HepG2 (cell line): ENCODE data around the gene OSGIN1. TPM values are rescaled to one million over a fixed set of nuclear protein-coding genes. Genes with fewer than 3 reads are reported as not detected.
A peak's percentile ranks its signal among the peaks of the same experiment; 100 is the strongest.

Experiments
- ETV5 ChIP-seq: IDR thresholded peaks from 2 replicates; pipeline ENCODE4 v1.6.1; 2018; ENCODE audit warnings: missing biosample characterization, missing genetic modification reagents, inconsistent platforms, borderline replicate concordance
- HNRNPL ChIP-seq: fragments of 200-400 bp; formaldehyde crosslinking; IDR thresholded peaks from 2 replicates; pipeline ENCODE4 v1.6.1; 2017; ENCODE audit warnings: mild to moderate bottlenecking, low read depth, low read length
- TAF1 ChIP-seq: sonication (generic); formaldehyde crosslinking; IDR thresholded peaks from 2 replicates; pipeline ENCODE4 v1.4.0; 2020; ENCODE audit warnings: missing genetic modification reagents
- ZMYM3 ChIP-seq: sonication (generic); formaldehyde crosslinking; IDR thresholded peaks from 2 replicates; pipeline ENCODE4 v1.5.1; 2020; ENCODE audit warnings: mild to moderate bottlenecking, missing genetic modification reagents
- ZNF567 ChIP-seq: sonication (generic); formaldehyde crosslinking; IDR thresholded peaks from 2 replicates; pipeline ENCODE4 v1.8.1; 2023; ENCODE audit warnings: mild to moderate bottlenecking, missing genetic modification reagents, borderline replicate concordance
- polyA plus RNA-seq, 8 experiments: library from polyadenylated mRNA; depleted of rRNA in 3 of 8; stranded (reverse) in 7 of 8; unstranded in 1 of 8; fragments of >200 nt; fragmentation: Illumina TruSeq in 4 of 8; extraction: Trizol in 4 of 8; gene quantifications; 2 replicates each; pipeline versions ENCODE4 v1.2.1 to v1.2.3, GENCODE V29; 2011 to 2016; ENCODE audit warnings: low read depth in 4 of 8, missing spikeins in 1 of 8, mixed read lengths in 1 of 8; ENCODE audit not compliant: insufficient read depth in 1 of 8
- total RNA-seq, 5 experiments: library from RNA; depleted of rRNA; stranded (reverse); fragments of >200 nt; fragmentation: Illumina TruSeq; extraction: Trizol; gene quantifications; 2 replicates each; pipeline ENCODE4 v1.2.3, GENCODE V29; 2016; ENCODE audit warnings: low read depth in 1 of 5
- TF ChIP-seq, protein P1 (sequence below): sonication (generic); formaldehyde crosslinking; conservative IDR thresholded peaks from 2 replicates; pipeline ENCODE4 v1.4.0; 2020; ENCODE audit warnings: missing genetic modification reagents
- TF ChIP-seq, protein P2 (sequence below): sonication (generic); formaldehyde crosslinking; IDR thresholded peaks from 2 replicates; pipeline ENCODE4 v1.5.0; 2020; ENCODE audit warnings: mild to moderate bottlenecking, missing genetic modification reagents, moderate library complexity
- TF ChIP-seq, protein P3 (sequence below): sonication (generic); formaldehyde crosslinking; IDR thresholded peaks from 2 replicates; pipeline ENCODE4 v1.4.0; 2020; ENCODE audit warnings: mild to moderate bottlenecking, missing genetic modification reagents, borderline replicate concordance
- TF ChIP-seq, protein P4 (sequence below): sonication (generic); formaldehyde crosslinking; IDR thresholded peaks from 2 replicates; pipeline ENCODE4 v1.4.0; 2020; ENCODE audit warnings: missing genetic modification reagents, low read depth, mild to moderate bottlenecking, borderline replicate concordance

Gene OSGIN1
- total and polyA plus RNA-seq, 2 of the 13 experiments (the other 11 are each of a cell fraction or from before 2014, with no cell fraction given), result 20.5 to 27.1 TPM

DNA sequence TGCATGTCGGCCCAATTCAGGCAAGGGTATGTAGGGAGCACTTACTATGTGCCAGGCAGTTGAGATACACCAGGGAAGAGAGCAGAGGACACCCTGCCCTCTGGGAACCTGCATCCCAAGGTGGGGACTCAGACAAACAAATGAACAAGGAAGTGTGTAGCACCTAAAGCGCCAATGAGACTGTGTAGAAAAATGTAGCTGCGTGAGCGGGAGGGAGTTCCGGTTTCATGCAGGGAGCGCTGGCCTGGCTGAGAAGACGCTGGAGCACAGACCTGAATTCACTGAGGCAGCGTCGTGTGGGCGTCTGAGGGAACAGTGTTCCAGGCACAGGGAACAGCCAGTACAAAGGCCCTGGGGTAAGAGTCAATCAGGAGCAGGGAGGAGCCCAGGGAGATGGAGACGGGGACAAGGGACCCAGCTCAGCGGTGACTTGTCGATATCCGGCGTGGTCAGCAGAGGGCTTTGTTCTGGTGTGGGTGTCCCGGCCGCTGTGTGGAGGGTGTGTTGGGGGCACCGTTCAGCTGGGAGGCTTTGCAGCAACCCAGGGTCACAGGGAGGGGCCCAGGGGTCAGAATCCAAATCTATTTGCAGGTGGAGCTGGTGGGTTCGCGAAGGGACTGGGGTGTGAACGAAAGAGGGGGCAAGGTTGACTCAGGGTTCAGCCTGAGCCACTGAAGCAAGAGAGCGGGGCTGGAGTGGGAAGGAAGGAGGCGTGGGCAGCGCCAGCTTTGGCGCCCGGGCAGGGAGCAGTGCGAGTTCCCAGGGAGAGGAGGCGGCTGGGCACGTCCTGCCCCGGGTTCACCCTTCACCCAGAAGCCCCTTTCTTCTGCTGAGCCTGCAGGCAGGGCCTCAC lies 17.8 kb upstream of the OSGIN1 start (continued):
- TF ChIP-seq ETV5 (CRISPR knock-in tag) (no peak), TAF1 (CRISPR knock-in tag) (no peak), HNRNPL (peak; percentile 57; the same call in 1 of the 2 replicates), ZMYM3 (peak; percentile 78), ZNF567 (CRISPR knock-in tag) (no peak)
- TF ChIP-seq, protein P1, sequence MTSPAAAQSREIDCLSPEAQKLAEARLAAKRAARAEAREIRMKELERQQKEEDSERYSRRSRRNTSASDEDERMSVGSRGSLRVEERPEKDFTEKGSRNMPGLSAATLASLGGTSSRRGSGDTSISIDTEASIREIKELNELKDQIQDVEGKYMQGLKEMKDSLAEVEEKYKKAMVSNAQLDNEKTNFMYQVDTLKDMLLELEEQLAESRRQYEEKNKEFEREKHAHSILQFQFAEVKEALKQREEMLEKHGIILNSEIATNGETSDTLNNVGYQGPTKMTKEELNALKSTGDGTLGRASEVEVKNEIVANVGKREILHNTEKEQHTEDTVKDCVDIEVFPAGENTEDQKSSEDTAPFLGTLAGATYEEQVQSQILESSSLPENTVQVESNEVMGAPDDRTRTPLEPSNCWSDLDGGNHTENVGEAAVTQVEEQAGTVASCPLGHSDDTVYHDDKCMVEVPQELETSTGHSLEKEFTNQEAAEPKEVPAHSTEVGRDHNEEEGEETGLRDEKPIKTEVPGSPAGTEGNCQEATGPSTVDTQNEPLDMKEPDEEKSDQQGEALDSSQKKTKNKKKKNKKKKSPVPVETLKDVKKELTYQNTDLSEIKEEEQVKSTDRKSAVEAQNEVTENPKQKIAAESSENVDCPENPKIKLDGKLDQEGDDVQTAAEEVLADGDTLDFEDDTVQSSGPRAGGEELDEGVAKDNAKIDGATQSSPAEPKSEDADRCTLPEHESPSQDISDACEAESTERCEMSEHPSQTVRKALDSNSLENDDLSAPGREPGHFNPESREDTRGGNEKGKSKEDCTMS (CRISPR knock-in tag), result no peak
- TF ChIP-seq, protein P2, sequence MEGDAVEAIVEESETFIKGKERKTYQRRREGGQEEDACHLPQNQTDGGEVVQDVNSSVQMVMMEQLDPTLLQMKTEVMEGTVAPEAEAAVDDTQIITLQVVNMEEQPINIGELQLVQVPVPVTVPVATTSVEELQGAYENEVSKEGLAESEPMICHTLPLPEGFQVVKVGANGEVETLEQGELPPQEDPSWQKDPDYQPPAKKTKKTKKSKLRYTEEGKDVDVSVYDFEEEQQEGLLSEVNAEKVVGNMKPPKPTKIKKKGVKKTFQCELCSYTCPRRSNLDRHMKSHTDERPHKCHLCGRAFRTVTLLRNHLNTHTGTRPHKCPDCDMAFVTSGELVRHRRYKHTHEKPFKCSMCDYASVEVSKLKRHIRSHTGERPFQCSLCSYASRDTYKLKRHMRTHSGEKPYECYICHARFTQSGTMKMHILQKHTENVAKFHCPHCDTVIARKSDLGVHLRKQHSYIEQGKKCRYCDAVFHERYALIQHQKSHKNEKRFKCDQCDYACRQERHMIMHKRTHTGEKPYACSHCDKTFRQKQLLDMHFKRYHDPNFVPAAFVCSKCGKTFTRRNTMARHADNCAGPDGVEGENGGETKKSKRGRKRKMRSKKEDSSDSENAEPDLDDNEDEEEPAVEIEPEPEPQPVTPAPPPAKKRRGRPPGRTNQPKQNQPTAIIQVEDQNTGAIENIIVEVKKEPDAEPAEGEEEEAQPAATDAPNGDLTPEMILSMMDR (CRISPR knock-in tag), result peak; percentile 23; the same call in 1 of the 2 replicates
- TF ChIP-seq, protein P3, sequence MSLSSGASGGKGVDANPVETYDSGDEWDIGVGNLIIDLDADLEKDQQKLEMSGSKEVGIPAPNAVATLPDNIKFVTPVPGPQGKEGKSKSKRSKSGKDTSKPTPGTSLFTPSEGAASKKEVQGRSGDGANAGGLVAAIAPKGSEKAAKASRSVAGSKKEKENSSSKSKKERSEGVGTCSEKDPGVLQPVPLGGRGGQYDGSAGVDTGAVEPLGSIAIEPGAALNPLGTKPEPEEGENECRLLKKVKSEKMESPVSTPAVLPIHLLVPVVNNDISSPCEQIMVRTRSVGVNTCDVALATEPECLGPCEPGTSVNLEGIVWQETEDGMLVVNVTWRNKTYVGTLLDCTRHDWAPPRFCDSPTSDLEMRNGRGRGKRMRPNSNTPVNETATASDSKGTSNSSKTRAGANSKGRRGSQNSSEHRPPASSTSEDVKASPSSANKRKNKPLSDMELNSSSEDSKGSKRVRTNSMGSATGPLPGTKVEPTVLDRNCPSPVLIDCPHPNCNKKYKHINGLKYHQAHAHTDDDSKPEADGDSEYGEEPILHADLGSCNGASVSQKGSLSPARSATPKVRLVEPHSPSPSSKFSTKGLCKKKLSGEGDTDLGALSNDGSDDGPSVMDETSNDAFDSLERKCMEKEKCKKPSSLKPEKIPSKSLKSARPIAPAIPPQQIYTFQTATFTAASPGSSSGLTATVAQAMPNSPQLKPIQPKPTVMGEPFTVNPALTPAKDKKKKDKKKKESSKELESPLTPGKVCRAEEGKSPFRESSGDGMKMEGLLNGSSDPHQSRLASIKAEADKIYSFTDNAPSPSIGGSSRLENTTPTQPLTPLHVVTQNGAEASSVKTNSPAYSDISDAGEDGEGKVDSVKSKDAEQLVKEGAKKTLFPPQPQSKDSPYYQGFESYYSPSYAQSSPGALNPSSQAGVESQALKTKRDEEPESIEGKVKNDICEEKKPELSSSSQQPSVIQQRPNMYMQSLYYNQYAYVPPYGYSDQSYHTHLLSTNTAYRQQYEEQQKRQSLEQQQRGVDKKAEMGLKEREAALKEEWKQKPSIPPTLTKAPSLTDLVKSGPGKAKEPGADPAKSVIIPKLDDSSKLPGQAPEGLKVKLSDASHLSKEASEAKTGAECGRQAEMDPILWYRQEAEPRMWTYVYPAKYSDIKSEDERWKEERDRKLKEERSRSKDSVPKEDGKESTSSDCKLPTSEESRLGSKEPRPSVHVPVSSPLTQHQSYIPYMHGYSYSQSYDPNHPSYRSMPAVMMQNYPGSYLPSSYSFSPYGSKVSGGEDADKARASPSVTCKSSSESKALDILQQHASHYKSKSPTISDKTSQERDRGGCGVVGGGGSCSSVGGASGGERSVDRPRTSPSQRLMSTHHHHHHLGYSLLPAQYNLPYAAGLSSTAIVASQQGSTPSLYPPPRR (CRISPR knock-in tag), result no peak
- TF ChIP-seq, protein P4, sequence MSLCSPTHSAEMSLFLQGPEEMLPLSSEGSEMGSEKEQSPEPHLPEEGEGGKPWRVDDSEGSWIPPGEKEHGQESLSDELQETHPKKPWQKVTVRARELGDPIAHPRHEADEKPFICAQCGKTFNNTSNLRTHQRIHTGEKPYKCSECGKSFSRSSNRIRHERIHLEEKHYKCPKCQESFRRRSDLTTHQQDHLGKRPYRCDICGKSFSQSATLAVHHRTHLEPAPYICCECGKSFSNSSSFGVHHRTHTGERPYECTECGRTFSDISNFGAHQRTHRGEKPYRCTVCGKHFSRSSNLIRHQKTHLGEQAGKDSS (CRISPR knock-in tag), result no peak
